Measurements from ENCODE around the gene OR10C1.
"Not testable (repeated sequence)": the region's sequence is repeated elsewhere in the genome, so short reads cannot be mapped to it uniquely, and the experiment has no call there.

OR10C1 gene, protein sequence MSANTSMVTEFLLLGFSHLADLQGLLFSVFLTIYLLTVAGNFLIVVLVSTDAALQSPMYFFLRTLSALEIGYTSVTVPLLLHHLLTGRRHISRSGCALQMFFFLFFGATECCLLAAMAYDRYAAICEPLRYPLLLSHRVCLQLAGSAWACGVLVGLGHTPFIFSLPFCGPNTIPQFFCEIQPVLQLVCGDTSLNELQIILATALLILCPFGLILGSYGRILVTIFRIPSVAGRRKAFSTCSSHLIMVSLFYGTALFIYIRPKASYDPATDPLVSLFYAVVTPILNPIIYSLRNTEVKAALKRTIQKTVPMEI

DNA sequence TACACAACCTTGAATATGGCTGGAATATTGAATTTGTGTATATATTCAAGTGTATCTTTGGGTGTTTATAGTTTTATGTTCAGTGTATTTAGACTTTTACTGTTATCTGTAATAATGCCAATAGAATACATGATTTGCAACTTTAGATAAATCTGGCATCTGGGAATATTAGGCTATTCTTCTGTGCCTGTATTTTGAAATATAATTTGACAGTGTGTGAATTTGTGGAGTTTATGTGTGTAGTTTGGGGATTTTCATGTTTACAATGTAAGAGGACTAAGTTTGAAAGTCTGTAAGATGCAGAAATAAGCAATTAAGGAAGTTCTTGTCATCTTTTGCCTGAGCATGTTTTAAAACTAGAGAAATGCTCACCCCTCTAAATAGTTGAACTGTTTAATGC, at the start of gene OR10C1:
OR10C1 (plus strand) TSS at position 301 of the 400 bp plus-strand sequence. CDS start 710 bp downstream, outside the sequence.
- DNase-seq = no peak

DNA sequence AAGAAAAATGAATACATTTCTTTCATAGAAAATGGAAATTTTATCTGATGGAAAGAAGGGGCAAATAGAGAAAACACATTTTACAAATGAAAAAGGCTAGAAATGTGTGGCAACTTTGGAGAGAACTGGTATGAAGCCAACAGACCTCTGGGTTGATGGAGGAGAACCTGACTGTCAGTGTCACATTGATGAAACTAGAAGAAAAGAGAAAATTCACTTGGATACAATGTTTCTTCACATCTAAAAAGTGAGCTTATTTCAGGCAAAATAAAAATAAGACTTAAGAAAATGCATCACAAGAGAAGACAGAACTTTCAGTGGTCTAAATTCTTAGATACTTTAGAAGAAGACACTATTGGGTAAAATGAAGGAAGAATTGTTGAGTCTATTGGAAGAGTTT, 43.8 kb upstream of the OR10C1 start, which contains the start of gene OR12D2:
OR12D2 (plus strand) TSS at position 301 of the 400 bp plus-strand sequence. CDS start 1,069 bp downstream, outside the sequence.
- DNase-seq = no peak

GRCh38 chr6:29399525-29399924, 39.6 kb upstream of the OR10C1 start:
- DNase-seq = no peak

- DNase-seq = no peak
These were observed 35.3 kb upstream of the OR10C1 start for GRCh38 chr6:29403801-29404200.

- DNase-seq = no peak
These were observed 24.5 kb upstream of the OR10C1 start, which contains the start of gene OR12D1 for GRCh38 chr6:29414588-29414987. TSS of gene OR12D1 (plus strand) at chr6:29414928.

DNA sequence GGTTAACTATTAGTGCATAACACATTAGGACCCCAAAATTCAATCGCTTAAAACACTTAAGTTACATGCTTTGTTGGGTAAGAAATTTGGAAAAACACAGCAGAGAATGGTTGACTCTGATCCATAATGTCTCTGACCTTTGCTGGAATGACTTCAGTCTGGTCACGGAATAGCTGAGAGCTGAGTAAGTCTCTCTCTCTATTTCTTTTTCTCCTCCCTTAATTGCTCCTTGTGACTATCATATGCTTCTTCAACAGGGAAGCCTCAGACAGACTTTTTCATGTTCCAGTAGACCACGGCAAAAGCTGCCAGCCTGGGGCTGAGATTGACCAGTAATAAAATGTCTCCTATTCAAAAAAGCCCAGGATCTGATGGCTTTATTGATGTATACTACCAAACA, 19.6 kb upstream of the OR10C1 start:
- no peak for DNase-seq

GRCh38 chr6:29424168-29424567, 14.9 kb upstream of the OR10C1 start:
- no peak for DNase-seq

- no peak for DNase-seq
These were observed 14.5 kb upstream of the OR10C1 start for GRCh38 chr6:29424575-29424974.

DNA sequence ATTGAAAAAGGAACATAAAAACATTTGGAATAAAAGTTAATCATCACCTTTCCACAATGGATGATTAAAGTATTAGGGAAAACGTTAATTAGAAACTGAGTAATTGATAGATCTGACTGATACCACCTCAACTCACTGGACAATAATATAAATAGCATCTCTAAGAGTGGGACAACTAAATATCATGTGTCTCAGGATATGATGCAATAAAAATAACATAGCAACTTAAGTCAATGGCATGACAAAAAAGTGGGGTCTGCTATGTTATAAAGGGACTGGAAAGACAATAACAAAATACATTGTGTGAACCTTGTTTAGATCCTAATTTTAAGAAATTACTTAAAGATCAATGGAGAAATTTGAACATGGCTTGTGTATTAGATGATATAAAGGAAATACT, 14.0 kb upstream of the OR10C1 start:
- DNase-seq = no peak

- no peak for DNase-seq
These were observed 12.5 kb upstream of the OR10C1 start for GRCh38 chr6:29426654-29427053.

DNA sequence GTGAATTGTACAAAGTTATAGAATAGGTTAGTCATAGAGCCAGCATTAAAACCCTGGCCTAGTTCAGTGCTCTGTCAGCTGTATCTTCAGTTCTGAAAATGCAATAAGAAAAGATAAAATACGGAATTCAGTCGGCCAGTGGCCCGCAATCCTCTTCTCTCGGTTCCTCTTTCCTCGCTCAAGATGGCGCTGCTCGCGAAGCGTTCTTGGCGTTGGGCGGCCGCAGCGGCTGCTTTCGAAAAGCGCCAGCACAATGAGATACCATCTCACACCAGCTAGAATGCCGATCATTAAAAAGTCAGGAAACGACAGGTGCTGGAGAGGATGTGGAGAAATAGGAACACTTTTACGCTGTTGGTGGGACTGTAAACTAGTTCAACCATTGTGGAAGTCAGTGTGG, 2.4 kb upstream of the OR10C1 start:
- not testable (repeated sequence) for DNase-seq

GRCh38 chr6:29442719-29443118, 3.6 kb downstream of the OR10C1 start:
- DNase-seq = no peak

DNA sequence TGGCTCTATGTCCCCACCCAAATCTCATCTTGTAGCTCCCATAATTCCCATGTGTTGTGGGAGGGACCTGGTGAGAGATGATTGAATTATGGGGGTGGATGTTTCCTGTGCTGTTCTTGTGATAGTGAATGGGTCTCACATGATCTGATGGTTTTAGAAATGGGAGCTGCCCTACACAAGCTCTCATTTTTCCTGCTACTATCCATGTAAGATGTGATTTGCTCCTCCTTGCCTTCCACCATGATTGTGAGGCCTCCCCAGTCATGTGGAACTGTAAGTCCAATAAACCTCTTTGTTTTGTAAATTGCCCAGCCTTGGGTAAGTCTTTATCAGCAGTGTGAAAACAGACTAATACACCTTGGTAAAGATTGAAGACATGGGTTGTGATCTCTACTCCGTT, 4.9 kb downstream of the OR10C1 start:
- DNase-seq = not testable (repeated sequence)

GRCh38 chr6:29447670-29448069, 8.6 kb downstream of the OR10C1 start:
- DNase-seq = no peak

DNA sequence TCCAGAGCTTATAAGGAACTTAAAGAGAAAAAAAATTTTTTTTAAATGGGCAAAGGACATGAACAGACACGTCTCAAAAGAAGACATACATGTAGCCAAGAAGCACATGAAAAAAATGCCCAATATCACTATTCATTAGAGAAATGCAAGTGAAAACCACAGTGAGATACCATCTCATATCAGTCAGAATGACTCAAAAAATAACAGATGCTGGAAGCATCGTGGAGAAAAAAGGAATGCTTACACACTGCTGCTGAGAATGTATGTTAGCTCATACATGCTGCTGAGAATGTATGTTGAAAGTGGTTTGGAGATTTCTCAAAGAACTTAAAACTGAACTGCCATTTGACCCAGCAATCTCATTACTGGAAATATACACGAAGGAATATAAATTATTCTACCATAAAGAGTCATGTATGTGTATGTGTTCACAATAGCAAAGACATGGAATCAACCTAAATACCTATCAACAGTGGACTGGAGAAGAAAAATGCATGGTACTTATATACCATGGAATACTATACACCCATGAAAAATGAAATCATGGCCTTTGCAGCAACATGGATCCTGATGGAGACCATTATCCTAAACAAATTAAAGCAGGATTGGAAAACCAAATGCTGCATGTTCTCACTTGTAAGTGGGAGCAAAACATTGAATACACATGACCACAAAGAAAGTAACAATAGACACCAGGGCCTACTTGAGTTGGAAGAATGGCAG, 12.5 kb downstream of the OR10C1 start:
- DNase-seq = no peak

DNA sequence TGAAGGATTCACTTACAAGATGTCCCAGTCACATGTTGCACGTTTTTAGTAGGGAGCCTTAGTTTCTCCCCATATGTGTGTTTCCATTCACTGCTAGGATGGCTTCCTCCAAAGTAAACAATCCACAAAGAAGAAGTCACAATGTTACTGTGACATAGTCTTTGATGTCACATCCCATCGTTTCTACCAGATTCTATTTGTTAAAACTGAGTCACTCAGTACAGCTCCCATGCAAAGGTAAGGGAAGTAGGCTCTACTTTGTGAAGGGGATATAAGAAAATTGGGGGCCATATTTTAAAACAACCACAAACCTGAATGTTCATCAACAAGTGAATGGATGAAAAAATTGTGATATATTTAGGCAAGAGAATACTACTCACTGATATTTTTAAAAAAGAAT, 17.9 kb downstream of the OR10C1 start, which contains the start of the genes OR11A1 and OR2H1:
OR11A1 (minus strand) TSS at position 101 of the 400 bp plus-strand sequence. CDS start 29,430 bp downstream, outside the sequence.
OR2H1 (plus strand) TSS at position 185 of the 400 bp plus-strand sequence. CDS start 4,615 bp downstream, outside the sequence.
- no peak for DNase-seq

DNA sequence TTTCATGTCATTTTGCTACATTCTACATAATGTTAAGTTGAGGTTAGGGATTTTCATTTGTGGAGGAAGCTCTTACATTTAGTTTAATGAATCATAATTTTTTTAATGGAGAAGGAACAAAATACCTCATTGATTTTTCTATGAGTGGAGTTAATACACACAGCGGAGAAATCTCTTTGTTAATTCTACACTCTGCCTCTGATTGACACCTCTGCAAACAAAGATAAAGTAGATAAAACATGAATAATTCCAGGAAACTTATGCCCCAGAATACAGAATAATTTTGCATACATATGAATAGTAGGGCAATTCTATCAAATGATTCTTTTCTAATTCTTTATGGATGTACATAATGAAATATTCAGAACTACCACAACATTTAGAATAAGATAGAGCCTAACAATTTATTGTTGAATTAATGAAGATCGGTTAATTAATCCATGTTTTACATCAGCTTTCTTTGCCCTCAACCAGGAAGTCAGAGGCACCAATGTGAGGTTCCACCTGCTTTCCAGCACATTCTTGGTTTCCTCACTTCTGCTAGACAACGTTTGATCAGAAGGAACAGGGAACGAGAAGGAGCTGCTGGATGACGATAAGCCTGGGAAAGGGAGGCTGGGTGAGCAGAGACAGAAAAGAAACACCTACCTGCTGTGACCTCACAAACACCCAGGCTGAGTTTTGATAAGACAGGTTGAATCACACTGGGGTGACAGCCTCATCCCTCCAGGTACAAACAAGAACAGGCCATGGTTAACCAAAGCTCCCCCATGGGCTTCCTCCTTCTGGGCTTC, 22.1 kb downstream of the OR10C1 start:
- DNase-seq = no peak

GRCh38 chr6:29462022-29462421, 22.9 kb downstream of the OR10C1 start:
- no peak for DNase-seq

DNA sequence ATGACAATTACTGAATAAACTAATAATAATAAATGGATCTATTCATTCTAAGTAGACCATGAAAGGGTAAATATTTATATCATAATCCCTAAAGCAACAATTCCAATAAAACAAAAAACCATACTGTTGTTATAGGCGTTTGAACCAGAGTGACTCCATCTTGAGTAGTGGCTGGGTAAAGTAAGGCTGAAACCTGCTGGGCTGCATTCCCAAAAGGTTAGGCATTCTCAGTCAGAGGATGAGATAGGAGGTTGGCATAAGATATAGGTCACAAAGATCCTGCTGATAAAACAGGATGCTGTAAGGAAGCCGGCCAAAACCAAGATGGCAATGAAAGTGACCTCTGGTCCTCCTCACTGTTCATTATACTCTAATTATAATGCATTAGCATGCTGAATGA, 26.2 kb downstream of the OR10C1 start:
- no peak for DNase-seq

- DNase-seq = no peak
These were observed 26.7 kb downstream of the OR10C1 start for GRCh38 chr6:29465801-29466200.

GRCh38 chr6:29466241-29466640, 27.1 kb downstream of the OR10C1 start:
- DNase-seq = no peak

DNA sequence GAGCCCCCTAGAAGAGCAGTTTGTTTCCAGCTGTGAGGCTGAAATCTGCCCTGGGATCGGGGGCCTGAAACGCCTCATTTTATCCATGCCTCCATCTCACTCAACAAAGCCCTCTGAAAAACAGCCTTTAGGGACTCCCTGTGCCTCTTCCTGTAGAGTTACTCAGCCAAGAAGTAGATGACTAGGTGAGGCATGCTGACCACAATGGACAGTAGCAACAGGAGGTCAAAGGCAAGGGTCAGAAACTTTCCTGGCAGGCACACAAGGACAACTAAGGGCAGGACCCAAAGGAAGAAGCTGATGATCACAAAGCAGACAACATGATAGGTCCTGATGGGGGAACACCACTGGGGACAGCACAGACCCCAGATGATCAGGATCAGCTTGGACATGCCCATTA, 35.9 kb downstream of the OR10C1 start:
- no peak for DNase-seq

DNA sequence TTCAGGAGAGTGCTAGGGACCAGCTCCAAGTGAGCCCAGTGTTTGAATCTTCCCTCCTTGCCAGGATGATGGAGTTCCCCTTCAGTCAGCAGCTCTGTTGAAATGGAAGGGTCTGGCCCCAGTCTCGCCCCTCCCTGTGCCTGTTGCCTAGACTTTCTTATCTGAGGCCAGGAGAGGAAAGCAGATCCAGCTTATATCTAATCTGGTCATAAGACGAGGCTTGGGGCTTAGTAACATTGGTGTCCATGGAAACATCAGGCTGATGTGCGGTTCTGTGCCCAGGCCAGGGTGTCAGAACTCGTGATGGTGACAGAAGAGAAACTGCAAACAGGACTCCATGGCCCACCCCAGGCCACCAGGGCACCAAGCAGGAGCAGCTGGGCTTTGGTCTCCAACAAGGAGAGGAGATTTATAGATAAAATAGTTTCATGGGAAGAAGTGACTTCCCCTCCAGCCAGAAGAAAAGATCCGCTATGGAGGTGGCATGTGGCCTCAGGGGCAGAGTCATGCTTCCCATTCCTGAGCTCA, 38.9 kb downstream of the OR10C1 start:
- DNase-seq = no peak
